NCI-H187 treated with DMSO at 0.1 percent for 48 hours (cell line): ENCODE data around the gene TAF4B.

Experiments used
- DNase-seq: peaks from one replicate; lab custom pipeline; 2025; lab: John Stamatoyannopoulos, UW

TAF4B gene

DNA sequence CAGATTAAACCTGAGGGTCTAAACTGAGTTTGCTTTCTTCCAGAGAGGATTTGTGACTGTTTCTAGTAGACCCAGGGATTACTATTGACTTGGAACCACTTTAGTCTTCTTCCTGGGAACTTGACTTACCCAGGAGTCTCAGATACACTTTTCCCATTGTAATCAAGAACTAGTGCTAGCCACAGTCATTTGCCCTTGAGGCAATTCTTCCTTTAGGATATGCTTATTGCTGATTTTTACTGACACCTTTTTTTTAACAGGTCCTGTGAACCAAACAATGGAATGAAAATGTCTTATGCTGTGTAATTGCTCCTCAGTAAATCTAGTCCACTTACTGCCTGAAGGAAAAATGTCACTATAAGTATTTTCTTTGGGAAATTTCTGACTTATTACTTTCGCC, 78.3 kb downstream of the TAF4B start:
- DNase-seq = no peak

DNA sequence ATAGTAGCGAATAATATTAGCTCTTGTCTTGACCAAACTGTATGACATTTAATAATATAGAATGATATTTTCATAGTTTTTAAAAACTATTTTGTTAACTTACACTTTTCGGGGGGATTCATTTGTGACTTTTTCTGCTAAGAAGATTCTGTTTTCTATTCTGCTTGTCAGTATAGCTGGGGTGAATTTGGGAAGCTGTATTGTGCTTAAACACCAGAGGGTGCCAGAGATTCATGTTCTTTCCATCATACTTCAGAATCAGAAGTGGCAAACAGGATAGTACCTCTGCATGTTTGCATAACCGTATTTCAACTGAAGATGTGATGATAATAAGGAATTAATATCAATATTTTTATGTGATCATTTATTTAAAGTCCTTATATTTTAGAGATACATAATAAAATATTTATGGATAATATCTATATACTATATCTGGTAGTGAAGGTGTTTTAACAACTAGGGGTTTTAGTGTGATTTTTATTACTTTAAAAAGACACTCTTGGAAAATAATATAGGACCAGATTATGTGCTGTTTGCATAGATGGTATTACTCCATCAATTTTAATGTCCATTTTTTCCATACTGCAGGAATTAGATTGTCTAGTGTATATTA, 81.0 kb downstream of the TAF4B start:
- DNase-seq = peak; percentile 5

DNA sequence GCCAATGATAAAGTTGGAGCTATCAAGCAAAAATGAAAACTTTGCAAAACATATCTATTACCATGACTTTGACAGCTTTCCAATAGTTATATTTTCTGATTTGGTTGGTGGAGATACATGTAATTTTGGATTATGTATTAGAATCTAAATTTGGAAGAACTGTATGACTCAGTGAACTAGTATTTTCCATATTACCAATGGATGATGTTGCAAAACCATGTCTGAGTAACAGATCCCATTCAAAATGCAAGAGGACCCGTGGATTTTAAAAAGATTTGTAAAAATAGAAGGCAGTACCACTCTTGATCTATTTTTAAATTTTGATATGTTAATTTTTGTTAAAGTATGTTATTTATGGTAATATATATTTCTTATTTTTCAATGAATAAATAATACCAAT, 83.0 kb downstream of the TAF4B start:
- DNase-seq = no peak

DNA sequence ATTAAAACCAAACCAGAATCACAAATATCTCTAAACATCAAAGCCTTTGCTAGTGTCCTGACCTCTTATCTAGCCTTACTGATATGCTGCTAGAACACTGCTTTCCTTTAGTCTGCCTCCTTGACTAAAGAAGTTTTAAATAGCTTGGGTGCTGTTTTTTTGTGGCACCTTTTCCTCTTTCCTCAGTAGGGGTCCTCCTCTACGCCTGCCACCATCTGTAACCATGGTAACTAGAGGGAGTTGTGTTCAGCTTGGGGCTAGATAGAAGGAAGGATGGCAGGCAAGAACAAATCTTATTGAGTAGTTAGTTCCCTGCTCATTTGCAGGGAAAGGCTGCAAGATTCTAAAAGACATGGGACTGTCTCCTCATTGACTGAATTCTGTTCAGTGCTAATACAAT, 86.0 kb downstream of the TAF4B start:
- no peak for DNase-seq

DNA sequence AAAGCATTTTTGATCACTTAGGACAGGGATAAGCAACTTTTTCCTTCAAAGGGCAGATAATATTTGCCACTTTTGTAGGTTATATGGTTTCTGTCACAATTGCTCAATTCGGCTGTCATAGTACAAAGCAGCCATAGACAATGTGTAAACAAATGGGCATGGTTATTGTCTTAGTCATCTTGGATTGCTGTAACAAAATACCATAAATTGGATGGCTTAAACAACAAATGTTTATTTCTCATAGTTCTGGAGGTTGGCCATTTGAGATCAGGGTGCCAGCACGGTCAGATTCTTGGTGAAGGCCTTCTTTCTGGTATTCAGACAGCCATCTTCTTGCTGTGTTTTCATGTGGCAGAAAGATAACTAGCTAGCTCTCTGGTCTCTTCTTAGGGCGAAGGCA, 91.2 kb downstream of the TAF4B start:
- no peak for DNase-seq

DNA sequence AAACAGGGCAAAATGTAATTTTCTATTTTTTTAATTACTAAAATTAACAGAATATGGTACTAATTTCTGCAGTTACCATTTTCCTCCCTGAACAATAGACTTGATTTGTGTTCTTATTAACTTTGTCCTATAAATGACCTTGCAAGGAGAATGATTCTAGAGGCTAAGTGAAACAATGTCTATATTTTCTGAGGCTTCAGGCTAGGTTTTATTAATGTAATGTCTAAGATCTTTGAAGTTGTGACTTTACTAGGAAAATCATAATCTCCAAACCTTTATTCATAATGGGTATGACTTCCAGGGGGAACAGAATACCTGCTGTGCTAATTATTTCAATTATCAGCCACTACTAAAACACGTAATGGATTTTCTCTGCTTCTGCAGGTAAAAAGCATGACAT, 94.4 kb downstream of the TAF4B start:
- no peak for DNase-seq

DNA sequence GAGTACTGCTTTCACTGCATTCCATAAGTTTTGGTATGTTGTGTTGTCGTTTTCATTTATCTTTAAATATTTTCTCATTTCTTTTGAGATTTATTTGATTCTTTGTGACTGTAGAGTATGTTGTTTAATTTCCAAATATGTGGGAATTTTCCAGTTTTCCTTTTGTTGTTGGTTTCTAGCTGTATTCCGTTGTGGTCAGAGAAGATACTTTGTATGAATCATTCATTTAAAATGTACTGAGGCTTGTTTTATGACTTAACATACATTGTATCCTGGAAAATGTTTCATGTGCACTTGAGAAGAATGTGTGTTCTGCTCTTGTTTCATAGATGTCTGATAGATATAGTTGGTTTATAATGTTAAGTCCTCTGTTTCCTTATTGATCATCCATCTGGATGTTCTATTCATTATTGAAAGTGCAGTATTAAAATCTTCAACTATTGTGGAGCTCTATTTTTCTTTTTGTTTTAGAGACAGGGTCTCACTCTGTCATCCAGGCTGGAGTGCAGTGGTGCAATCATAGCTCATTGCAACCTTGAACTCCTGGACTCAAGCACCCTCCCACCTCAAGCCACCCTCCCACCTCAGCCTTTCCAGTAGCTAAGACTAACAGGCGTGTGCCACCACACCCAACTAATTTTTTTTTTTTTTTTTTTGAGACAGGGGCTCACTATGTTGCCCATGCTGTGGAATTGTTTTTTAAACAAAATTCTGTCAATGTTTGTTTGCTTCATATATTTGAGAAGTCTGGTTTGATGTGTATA, 96.8 kb downstream of the TAF4B start:
- no peak for DNase-seq

DNA sequence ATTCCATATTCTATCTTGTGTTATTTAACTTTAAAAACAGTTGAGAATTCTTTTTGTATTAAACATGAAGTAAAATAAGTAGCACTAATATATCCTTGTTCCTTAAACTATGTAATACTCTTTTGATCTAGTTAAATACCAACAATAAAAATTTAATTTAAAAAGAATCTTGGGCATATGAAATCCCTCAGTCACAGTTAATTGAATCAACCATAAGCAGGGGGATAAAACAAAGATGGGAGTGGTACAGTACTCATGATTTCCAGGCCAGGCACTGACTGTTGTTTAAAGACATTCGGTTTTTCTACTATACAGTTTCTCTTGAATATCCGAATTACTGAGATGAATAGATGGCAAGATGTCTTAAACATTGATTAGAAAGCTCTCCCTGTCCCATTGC, 99.5 kb downstream of the TAF4B start:
- DNase-seq = no peak

DNA sequence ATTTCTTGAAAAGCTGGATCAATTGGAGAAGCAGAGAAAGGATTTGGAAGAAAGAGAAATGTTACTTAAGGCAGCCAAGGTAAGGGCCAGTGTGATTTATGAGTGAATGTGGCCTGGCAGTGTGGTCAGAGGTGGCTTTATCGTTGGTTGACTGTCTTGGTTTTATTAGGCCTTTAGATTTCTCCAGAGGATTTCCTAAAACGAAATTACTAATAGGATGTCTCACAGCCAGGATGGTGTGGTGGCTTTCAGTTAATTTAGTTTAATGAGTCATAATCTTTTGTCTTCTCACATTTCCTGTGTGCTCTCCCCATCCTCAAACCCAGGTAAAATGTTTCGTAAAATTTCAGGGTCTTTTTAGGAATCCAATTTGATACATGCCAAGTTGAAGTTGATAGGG, 100.8 kb downstream of the TAF4B start:
- DNase-seq = no peak

DNA sequence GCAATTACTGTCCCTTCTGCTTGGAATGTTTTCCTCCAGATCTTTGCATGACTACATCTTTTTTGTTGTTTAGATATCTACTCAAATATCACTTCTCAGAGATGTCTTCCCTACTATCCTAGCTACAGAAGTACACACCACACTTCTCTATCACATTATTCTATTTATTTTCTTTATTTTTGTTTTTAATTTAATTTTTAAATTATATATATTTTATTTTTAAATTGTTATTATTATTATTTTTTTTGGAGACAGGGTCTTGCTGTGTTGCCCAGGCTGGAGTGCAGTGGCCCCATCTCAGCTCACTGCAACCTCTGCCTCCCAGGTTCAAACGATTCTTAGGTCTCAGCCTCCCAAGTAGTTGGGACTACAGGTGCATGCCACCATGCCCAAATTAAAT, 106.7 kb downstream of the TAF4B start:
- no peak for DNase-seq

DNA sequence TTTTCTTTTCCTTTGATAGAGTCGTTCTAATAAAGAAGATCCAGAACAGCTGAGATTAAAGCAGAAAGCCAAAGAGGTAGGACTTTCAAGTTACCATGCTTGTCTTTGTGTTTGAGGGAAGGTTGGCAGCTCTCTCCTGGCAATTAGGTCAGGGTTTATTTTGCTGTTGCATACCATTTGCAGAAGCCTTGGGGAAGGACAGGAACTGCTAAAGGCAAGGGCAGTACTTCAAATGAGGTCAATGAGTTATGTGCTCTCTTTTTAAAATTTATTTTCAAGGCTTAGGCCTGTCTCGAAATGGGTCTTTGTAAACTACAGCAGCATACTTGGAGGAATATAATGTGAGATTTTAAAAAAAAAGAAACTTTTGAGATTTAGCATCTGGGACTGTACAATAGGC, 108.9 kb downstream of the TAF4B start:
- DNase-seq = no peak

DNA sequence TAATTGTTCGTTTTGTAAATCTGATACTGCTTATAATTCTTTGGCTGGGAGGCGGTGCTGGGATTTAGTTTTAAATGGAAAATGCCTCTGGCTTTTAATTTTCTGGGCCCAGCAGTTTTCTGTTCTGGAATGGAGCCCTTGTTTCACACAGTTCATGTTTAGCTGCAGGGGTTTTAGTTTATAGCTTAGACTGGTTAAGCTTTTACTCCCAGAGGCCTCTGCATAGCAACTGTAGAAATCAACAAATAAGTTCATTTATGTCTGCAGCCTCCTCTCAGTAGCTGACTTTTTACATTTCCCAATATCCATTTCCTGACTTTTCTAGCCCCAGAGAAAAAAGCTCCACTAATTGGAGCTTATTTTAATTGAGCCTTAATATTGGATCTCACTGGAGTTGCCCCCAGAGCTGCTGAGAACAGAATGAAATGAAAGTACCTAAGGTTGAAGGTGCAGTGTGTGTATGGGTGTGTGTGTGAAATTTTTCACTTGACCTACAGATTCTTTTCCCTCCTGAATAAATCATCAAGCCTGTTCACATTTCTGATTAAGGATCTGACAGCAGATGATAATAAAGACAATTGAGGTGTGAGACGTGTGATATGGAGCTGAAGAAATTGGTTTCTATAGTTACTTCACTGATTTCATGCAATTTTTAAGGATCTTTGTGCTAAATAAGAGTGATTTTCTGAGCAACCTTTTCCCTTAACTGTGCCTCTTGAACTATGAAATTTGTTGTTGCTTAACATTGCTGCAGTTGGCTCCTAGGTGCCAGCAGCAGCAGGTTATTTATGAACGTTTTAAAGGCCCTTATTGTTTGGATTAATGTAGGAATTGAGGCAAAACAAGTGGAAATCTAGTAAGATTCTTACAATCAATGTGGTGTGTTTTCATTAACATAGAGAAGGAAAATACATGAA, 109.6 kb downstream of the TAF4B start:
- no peak for DNase-seq

DNA sequence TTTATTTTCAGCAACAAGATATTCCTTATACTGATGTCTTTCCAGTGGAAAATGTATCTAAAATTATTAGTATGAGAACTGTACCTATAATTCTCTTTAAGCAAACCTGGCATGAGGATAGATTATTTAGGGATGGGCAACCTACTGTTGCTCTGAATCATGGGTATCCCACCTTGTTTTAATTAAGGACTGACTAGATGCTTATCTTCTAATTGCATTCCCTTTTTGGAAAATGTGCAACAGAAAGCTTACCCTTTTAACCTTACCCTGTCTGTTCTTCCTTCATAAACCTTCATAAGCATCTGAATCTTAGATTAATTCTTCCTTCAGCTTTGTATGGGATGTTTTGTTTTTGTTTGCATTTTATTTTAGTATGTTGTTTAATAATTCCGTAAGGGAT, 110.3 kb downstream of the TAF4B start:
- no peak for DNase-seq

DNA sequence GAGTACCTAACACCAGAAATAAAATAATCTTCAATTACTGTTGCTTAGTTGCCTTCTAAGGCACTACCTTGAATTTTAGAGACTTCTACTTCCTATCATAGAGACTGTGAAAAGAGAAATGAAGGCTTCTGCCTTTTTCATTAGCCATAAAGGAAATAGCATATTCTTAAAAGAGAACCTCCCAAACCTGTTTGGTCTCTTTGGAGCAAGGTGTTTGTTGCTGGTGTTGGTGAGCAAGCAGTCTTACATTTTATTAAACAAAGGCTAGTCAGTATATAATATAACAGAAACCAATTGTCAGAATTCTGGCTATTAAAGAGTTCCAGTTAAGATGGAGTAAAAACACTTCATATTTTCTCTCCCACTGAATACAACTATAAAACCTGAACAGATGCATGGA, 116.4 kb downstream of the TAF4B start:
- no peak for DNase-seq

DNA sequence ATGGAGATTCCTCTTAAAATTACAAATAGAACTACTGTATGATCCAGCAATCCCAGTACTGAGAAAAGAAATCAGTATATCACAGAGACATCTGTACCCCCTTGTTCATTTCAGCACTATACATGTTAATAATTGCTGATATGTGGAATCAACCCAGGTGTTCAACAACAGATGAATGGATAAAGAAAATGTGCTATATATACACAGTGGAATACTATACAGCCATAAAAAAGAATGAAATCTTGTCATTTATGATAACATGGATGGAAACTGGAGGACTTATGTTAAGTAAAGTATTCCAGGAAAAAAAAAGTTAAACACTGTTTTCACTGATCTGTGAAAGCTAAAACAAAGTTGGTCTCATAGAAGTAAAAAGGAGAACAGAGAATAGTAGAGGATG, 124.7 kb downstream of the TAF4B start:
- no peak for DNase-seq

DNA sequence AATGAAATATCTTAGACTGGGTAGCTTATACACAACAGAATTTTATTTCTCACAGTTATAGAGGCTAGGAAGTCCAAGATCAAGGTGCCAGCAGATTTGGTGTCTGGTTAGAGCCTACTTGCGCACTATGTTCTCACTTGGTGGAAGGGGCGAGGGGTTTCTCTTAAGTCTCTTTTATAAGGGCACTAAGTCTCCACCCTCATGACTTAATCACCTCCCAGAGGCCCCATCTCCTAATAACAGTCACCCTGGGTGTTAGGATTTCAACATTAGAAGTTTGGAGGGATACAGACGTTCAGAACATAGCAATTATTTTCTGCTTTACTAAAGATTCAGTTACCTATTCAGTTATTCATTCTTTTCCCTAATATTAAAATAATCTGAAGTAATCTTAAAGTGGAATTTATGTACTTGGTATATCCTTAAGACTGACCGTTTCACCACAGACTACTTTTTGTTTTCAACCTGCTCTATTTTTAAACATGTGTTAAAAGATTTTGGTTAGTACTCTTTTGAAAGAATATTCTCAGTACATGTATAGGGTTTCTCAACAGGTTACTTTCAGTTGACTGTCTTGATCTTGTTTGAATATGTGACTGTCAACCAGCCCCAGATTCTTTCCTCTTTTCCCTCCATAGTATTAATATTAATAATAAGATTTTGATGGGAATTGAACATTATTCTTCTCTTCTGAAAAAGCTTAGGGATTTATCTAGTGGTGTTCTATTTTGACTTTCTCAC, 130.0 kb downstream of the TAF4B start:
- DNase-seq = no peak

DNA sequence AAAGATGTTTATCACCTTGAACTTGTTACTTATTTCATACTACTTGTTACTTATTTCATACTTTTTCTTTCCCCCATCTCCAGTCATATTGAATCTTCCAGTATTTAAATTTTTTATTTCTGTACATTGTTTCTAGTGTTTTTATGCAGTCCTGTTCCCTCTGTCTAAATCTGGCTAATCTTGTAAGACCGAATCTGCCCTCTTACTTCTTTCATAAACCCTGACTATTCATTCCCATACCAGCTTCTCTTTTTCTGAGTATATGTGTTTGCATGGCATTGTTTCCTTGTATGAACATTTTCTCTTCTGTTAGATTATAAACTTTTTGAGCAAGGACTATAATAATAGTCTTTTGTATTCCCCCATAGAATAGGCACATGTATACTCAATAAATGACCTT, 131.7 kb downstream of the TAF4B start:
- DNase-seq = no peak

DNA sequence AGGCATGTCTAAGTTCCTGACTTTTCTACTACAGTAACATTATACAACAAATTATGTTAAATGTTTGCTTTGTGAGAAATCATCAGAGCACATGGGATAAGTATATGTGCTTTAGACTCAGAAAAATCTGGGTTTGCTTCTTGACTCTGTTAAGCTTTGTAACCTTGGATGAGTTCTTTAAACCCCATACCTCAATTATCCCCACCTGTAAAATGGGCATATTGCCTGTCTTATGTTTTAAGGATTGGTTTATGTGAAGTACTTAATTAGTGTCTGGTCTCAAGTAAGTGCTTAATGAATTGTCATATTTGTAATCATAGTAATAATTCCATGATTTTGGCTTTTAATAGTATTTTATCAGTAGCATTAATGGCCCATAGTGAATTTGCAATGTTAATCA, 135.8 kb downstream of the TAF4B start:
- DNase-seq = no peak

DNA sequence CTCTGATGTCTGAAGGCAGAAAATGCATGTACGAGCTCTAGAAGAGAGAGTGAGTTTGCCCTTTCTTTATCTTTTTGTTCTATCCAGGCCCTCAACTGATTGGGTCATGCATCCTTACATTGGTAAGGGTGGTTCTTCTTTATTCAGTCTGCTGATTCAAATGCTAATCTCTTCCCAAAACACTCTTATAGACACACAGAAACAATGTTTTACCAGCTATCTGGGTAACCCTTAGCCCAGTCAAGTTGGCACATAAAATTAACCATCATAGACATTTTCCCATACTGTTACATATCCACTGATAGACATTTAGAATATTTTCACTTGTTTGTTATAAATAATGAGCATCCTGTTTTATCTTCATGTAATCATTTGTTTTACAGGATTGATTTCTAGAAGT, 141.2 kb downstream of the TAF4B start:
- DNase-seq = no peak

DNA sequence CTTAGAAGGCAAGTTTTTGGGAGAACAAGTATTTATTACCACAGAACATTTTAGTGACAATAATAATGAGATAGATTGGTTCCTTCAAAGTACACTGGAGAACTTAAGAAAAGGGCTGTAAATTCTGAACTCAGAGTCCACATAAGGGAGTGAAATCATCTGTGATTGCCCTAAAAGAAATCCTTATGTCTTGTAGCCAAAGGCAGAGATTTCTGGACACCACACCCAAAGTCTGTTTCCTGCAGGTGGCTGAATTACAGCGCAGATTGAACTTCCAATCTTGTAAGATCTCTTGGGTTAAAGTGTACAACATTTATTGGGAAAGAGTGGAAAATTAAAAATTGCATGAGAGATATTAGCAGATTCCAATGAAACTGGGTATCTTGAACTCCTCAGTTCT, 143.8 kb downstream of the TAF4B start:
- DNase-seq = no peak

DNA sequence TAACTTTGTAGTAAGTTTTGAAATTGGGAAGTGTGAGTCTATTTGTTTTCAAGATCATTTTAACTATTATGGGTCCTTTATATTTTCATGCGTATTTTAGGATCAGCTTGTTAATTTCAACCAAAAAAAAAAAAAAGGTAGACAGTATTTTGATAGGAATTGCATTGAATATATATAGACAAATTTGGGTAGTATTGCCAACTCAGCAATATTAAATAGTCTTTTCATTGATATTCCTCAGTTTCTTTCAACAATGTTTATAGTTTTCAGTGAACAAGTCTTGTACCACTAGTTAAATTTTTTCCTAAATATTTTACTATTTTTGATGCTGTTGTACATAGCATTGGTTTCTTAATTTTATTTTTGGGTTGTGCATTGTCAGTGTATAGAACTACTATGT, 149.9 kb downstream of the TAF4B start:
- no peak for DNase-seq

DNA sequence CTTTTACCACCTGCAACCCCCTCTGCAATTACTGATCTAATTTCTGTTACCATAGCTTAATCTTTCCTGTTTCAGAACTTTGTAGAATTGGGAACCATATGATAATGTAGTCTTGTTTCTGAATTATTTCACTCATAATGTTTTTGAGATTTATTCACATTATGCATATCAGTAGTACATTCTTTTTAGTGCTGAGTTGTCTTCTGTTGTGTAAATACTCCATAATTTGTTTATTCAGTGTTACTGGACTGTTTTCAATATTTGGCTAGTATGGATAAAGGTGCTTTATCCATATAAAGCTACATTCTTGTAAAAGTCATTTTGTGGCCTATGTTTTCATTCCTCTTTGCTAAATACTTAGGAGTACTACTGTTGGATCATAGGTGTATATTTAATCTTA, 152.5 kb downstream of the TAF4B start:
- no peak for DNase-seq
